K562 (cell line): ENCODE measurements around the gene TRRAP. TPM values are rescaled to one million over a fixed set of nuclear protein-coding genes. Genes with fewer than 3 reads are reported as not detected.

ENCODE experiments used
- ATAC-seq: fragments of 200-7000 bp; cut with Tn5 transposase; 3 replicates; pipeline ENCODE4 v1.9.1; 2020; ENCODE audit warnings: moderate library complexity
- BruUV-seq: library from RNA; stranded (reverse); fragments of 400-500 nt; replicated peaks from 2 replicates; lab custom pipeline; 2021; lab: Mats Ljungman, UMichigan
- CTCF ChIA-PET: fragments of 300-600 bp; formaldehyde crosslinking; extraction: SDS; loops from one replicate; lab custom pipeline; 2021; ENCODE audit warnings: low intra/inter-chr PET ratio; lab: Yijun Ruan, JAX
- POLR2A ChIA-PET: fragments of 300-600, 350-650 bp; sonication (Branson Sonifier 250); formaldehyde crosslinking; extraction: SDS; loops from one replicate; lab custom pipeline; 2021; ENCODE audit warnings: antibody characterized with exemption, inconsistent platforms; lab: Yijun Ruan, JAX
- DNase-seq, 4 experiments: peaks; one replicate each; pipeline versions ENCODE4 v3.0.0 to v3.0.0-alpha.2; 2011 to 2018; ENCODE audit warnings: low spot score in 3 of 4, mixed read lengths in 3 of 4; ENCODE audit errors: extremely low read depth in 1 of 4
- FAIRE-seq: peaks from 2 replicates; lab custom pipeline; 2011; peaks lifted over from hg19 to GRCh38; lab: Jason Lieb, UNC
- H2AFZ ChIP-seq: 2 replicates; pipeline ENCODE4 v1.6.0; 2011; ENCODE audit warnings: low read depth, low read length, control low read depth, inconsistent platforms
- H3K27ac ChIP-seq: fragments of 200-600 bp; 3 replicates; pipeline ENCODE4 v1.8.0; 2011; ENCODE audit warnings: low read depth, mild to moderate bottlenecking, control low read depth, inconsistent platforms, low read length, moderate library complexity, mixed read lengths; ENCODE audit errors: extremely low read depth
- H3K27me3 ChIP-seq, 2 experiments: fragments of 300-600 bp in 1 of 2; 2 replicates in 1 of 2; 3 replicates in 1 of 2; pipeline versions ENCODE4 v1.6.0 to v1.8.0; 2011; ENCODE audit warnings: inconsistent platforms in 2 of 2, low read length in 2 of 2, mild to moderate bottlenecking in 1 of 2, mixed read lengths in 1 of 2, moderate library complexity in 1 of 2; ENCODE audit not compliant: control insufficient read depth in 2 of 2, insufficient read depth in 2 of 2
- H3K36me3 ChIP-seq: fragments of 300-600 bp; 3 replicates; pipeline ENCODE4 v1.8.0; 2011; ENCODE audit warnings: mild to moderate bottlenecking, low read length, inconsistent platforms; ENCODE audit not compliant: control insufficient read depth, insufficient read depth
- H3K4me1 ChIP-seq, 2 experiments: fragments of 200-600 bp in 1 of 2; replicated peaks in 1 of 2; 2 replicates in 1 of 2; 3 replicates in 1 of 2; pipeline versions ENCODE4 v1.5.1 to v1.8.0; 2011; ENCODE audit warnings: inconsistent platforms in 2 of 2, low read length in 2 of 2, mild to moderate bottlenecking in 1 of 2, mixed read lengths in 1 of 2, moderate library complexity in 1 of 2; ENCODE audit not compliant: control insufficient read depth in 2 of 2, insufficient read depth in 2 of 2
- H3K4me2 ChIP-seq: 2 replicates; pipeline ENCODE4 v1.6.1; 2011; ENCODE audit warnings: low read length, control low read depth, inconsistent platforms, mixed read lengths; ENCODE audit not compliant: insufficient read depth
- H3K4me3 ChIP-seq: fragments of 200-600 bp; sonication (generic), shearing (Covaris generic); 2 replicates; pipeline ENCODE4 v1.5.1; 2016; ENCODE audit warnings: control low read depth, inconsistent platforms
- H3K79me2 ChIP-seq: fragments of 200-600 bp; 3 replicates; pipeline ENCODE4 v1.8.0; 2011; ENCODE audit warnings: low read length, inconsistent platforms; ENCODE audit not compliant: control insufficient read depth, insufficient read depth
- H3K9ac ChIP-seq, 2 experiments: 2 replicates each; pipeline versions ENCODE4 v1.6.0 to v1.6.1; 2011; ENCODE audit warnings: low read depth in 2 of 2, low read length in 2 of 2, control low read depth in 1 of 2, inconsistent platforms in 1 of 2, mild to moderate bottlenecking in 1 of 2, mixed read lengths in 1 of 2; ENCODE audit not compliant: insufficient read depth in 1 of 2
- H3K9me1 ChIP-seq: one replicate; pipeline ENCODE4 v1.6.0; 2011; ENCODE audit warnings: inconsistent platforms, mild to moderate bottlenecking, low read length, moderate library complexity; ENCODE audit not compliant: control insufficient read depth, insufficient read depth
- H3K9me3 ChIP-seq: replicated peaks from 2 replicates; pipeline ENCODE4 v1.5.1; 2011; ENCODE audit warnings: low read depth, low read length, inconsistent platforms; ENCODE audit not compliant: control insufficient read depth, insufficient read depth
- H4K20me1 ChIP-seq: replicated peaks from 2 replicates; pipeline ENCODE4 v1.6.1; 2011; ENCODE audit warnings: low read length, inconsistent platforms, mixed read lengths; ENCODE audit not compliant: control insufficient read depth, insufficient read depth
- DLX4 ChIP-seq: fragments of 250-450 bp; sonication (Bioruptor Pico); IDR thresholded peaks from 2 replicates; pipeline ENCODE4 v1.6.1; 2021; ENCODE audit warnings: mild to moderate bottlenecking
- ESRRA ChIP-seq: fragments of 450-650 bp; IDR thresholded peaks from 2 replicates; pipeline ENCODE4 v1.6.1; 2014; ENCODE audit warnings: low read depth, mild to moderate bottlenecking, moderate library complexity, borderline replicate concordance
- HCFC1 ChIP-seq: IDR thresholded peaks from 2 replicates; pipeline ENCODE4 v1.6.1; 2012; ENCODE audit warnings: low read depth, low read length, improper control_type of control experiment
- HINFP ChIP-seq: fragments of 450-650 bp; conservative IDR thresholded peaks from 2 replicates; pipeline ENCODE4 v1.6.1; 2016; ENCODE audit warnings: missing genetic modification characterization, low read depth, mild to moderate bottlenecking, control low read depth, missing compliant biosample characterization
- HNRNPL ChIP-seq: fragments of 200-400 bp; formaldehyde crosslinking; IDR thresholded peaks from 2 replicates; pipeline ENCODE4 v1.6.1; 2017; ENCODE audit warnings: low read depth, mild to moderate bottlenecking, low read length
- JUN ChIP-seq, 2 experiments: sonication (generic) in 1 of 2; formaldehyde crosslinking in 1 of 2; IDR thresholded peaks; 2 replicates each; pipeline versions ENCODE4 v1.6.1 to v1.8.0; 2012 to 2022; ENCODE audit warnings: borderline replicate concordance in 2 of 2, mild to moderate bottlenecking in 2 of 2, improper control_type of control experiment in 1 of 2, low read depth in 1 of 2, low read length in 1 of 2, missing genetic modification reagents in 1 of 2
- KDM2B ChIP-seq: fragments of 250-450 bp; sonication (Bioruptor Pico); IDR thresholded peaks from 2 replicates; pipeline ENCODE4 v1.8.0; 2021; ENCODE audit warnings: mild to moderate bottlenecking, moderate library complexity
- NKRF ChIP-seq: fragments of 450-650 bp; IDR thresholded peaks from 2 replicates; pipeline ENCODE4 v1.6.1; 2016; ENCODE audit warnings: borderline replicate concordance
- PCBP2 ChIP-seq: fragments of 200-400 bp; formaldehyde crosslinking; IDR thresholded peaks from 2 replicates; pipeline ENCODE4 v1.6.1; 2018; ENCODE audit warnings: low read length, low read depth, mild to moderate bottlenecking, moderate library complexity; ENCODE audit not compliant: poor library complexity, severe bottlenecking
- PREB ChIP-seq: sonication (generic); formaldehyde crosslinking; IDR thresholded peaks from 2 replicates; pipeline ENCODE4 v1.8.1; 2023; ENCODE audit warnings: mild to moderate bottlenecking, missing genetic modification reagents
- SRSF3 ChIP-seq: fragments of 200-400 bp; formaldehyde crosslinking; IDR thresholded peaks from 2 replicates; pipeline ENCODE4 v1.6.1; 2016; ENCODE audit warnings: mild to moderate bottlenecking, low read length, moderate library complexity; ENCODE audit not compliant: insufficient read depth
- TCF3 ChIP-seq: sonication (generic); formaldehyde crosslinking; IDR thresholded peaks from 2 replicates; pipeline ENCODE4 v1.4.0; 2020; ENCODE audit warnings: mild to moderate bottlenecking, missing genetic modification reagents
- TRIM28 ChIP-seq: fragments of 450-650 bp; IDR thresholded peaks from 2 replicates; pipeline ENCODE4 v1.6.1; 2017
- WHSC1 ChIP-seq: IDR thresholded peaks from one replicate; pipeline ENCODE4 v1.6.1; 2012; ENCODE audit warnings: low read length, control low read depth, inconsistent platforms
- ZNF253 ChIP-seq: fragments of 250-450 bp; sonication (Bioruptor Pico); conservative IDR thresholded peaks from 2 replicates; pipeline ENCODE4 v1.6.1; 2021; ENCODE audit warnings: mild to moderate bottlenecking
- ZNF717 ChIP-seq: fragments of 250-450 bp; sonication (Bioruptor Pico); IDR thresholded peaks from 2 replicates; pipeline ENCODE4 v1.5.0; 2021
- WGBS: fragments of 100-300 bp; shearing (Covaris generic); methylation state at CpG from one replicate; pipeline ENCODE4 v1.1.6; 2016; ENCODE audit warnings: low coverage, mixed read lengths; ENCODE audit not compliant: insufficient coverage; ENCODE audit errors: missing lambda C conversion rate; 5-methylcytosine and 5-hydroxymethylcytosine counted together
- in situ Hi-C: fragments of 300-500 bp; cut with MboI; formaldehyde crosslinking; loops from 4 replicates; pipeline ENCODE4 v1.15.0; 2018; ENCODE audit warnings: inconsistent platforms, mixed read lengths
- intact Hi-C: fragments of 100-400 bp; cut with micrococcal nuclease; formaldehyde crosslinking; loops from 2 replicates; pipeline ENCODE4 v1.14.2; 2022
- polyA plus RNA-seq, 8 experiments: library from polyadenylated mRNA; depleted of rRNA in 4 of 8; stranded (reverse) in 5 of 8; unstranded in 3 of 8; fragments of >200 nt; fragmentation: Nextera tagmentation in 2 of 8; fragmentation: Illumina TruSeq in 1 of 8; extraction: Ambion mirVana in 2 of 8; extraction: Trizol in 1 of 8; gene quantifications; 2 replicates each; pipeline versions ENCODE4 v1.2.1 to v1.2.3, GENCODE V29; 2011 to 2014; ENCODE audit warnings: inconsistent platforms in 1 of 8, missing spikeins in 1 of 8
- total RNA-seq, 7 experiments: library from RNA; depleted of rRNA in 6 of 7; stranded (reverse); fragments of >200 nt in 6 of 7; fragmentation: Illumina TruSeq in 2 of 7; extraction: Trizol in 2 of 7; gene quantifications; 2 replicates each; pipeline versions ENCODE4 v1.2.1 to v1.2.3, GENCODE V29; 2011 to 2021; ENCODE audit warnings: low replicate concordance in 1 of 7

TRRAP gene
- total and polyA plus RNA-seq, 9 of the 15 experiments (the other 6 are each of a cell fraction or from before 2014, with no cell fraction given) = 1.3 to 47.2 (median 9.7) TPM

GRCh38 chr7:98864731-98865453 is 13.4 kb upstream of the TRRAP start:
- POLR2A ChIA-PET = interaction anchor here (0.7 kb wide), 1 partner anchor 553 kb away, joined by 3 read pairs; no protein-coding TSS in a partner anchor
- CTCF ChIA-PET = no interaction called here
- intact Hi-C loops (no loop called here), in situ Hi-C loops (no loop called here)
- Histone ChIP-seq H3K9me1 (no peaks in the 10 kb centered on the region), H3K4me2 (no peak overlapping the region), H2AFZ (no peak overlapping the region), H4K20me1 (no peaks in the 10 kb centered on the region), H3K27ac (no peak overlapping the region), H3K4me3 (no peak overlapping the region), H3K9ac (no peak overlapping the region), H3K4me1 (peaks cover 0 to 8% of the 10 kb centered on the region in 2 experiments; a peak in 2 of 5 replicates), H3K27me3 (peaks cover 34 to 70% of the 10 kb centered on the region in 2 experiments; a peak in 4 of 5 replicates), H3K9me3 (no peaks in the 10 kb centered on the region), H3K79me2 (no peaks in the 10 kb centered on the region), H3K36me3 (no peaks in the 10 kb centered on the region)
- DNase-seq (no peak), FAIRE-seq (no peak), ATAC-seq (no peak)
- no TSS peak for BruUV-seq
- no peak for TF ChIP-seq NKRF
- no peak for TF ChIP-seq ZNF717
- no peak for TF ChIP-seq TCF3 (CRISPR knock-in tag)
- no peak for TF ChIP-seq SRSF3
- no peak for TF ChIP-seq ESRRA
- TF ChIP-seq HCFC1 = no peak
- no peak for TF ChIP-seq DLX4 (CRISPR knock-in tag)
- no peak for TF ChIP-seq HINFP (tag)
- TF ChIP-seq KDM2B = no peak
- TF ChIP-seq WHSC1 = no peak
- TF ChIP-seq PCBP2 = no peak
- TF ChIP-seq HNRNPL = no peak
- no peak for TF ChIP-seq TRIM28
- no peak for TF ChIP-seq ZNF253 (CRISPR knock-in tag)
- no peak for TF ChIP-seq JUN (IDR thresholded peaks at IDR 0.05; ENCODE audit: borderline replicate concordance, low read depth, low read length)
- no peak for TF ChIP-seq JUN (CRISPR knock-in tag; IDR thresholded peaks at IDR 0.05; ENCODE audit: borderline replicate concordance)
- no peak for TF ChIP-seq PREB (CRISPR knock-in tag)
- 1% methylated on average over 14 of the region's 14 CpGs for WGBS
